Smooth muscle cell of the pulmonary artery (primary cell): ENCODE data around the gene LRCH3. TPM values are rescaled to one million over a fixed set of nuclear protein-coding genes. Genes with fewer than 3 reads are reported as not detected.

Experiments used
- total RNA-seq: library from RNA; depleted of rRNA; stranded (reverse); fragments of >200 nt; gene quantifications from 2 replicates; pipeline ENCODE4 v1.2.3, GENCODE V29; 2014

The LRCH3 gene
- 104 TPM in 2 replicates for total RNA-seq

DNA sequence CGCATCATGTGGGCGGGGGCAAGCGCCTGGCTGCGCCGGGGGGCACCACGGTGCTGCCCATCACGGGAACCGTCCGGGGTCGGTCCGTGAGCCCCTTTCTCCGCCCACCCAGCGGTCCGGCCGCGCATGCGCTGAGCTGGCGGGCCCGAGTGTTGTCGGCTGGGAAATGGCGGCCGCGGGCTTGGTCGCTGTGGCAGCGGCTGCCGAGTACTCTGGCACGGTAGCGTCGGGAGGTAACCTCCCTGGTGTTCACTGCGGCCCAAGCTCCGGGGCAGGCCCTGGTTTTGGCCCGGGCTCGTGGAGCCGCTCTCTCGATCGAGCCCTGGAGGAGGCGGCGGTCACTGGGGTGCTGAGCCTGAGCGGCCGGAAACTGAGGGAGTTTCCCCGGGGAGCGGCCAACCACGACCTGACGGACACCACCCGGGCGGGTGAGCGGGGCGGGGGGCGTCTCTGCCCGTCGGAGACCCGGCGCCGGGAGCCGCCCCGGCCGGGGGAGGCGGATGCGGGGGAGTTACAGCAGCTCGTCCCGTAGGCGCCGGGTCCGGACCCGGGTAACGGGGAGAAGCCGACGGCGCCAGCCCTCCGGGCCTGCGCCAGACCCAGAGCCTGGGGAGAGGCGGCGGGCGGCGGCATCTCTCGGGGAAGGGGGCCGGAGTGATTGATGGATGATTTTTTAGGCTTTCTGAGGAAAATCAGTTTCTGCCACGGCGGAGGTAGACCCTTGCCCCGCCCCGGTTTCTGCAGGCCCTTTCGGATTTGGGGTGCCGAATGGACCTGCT is at the start of gene LRCH3:
Gene LRCH3 (plus strand): TSS at position 142 of the 779 bp plus-strand sequence. CDS start 25 bp downstream, at position 167.

DNA sequence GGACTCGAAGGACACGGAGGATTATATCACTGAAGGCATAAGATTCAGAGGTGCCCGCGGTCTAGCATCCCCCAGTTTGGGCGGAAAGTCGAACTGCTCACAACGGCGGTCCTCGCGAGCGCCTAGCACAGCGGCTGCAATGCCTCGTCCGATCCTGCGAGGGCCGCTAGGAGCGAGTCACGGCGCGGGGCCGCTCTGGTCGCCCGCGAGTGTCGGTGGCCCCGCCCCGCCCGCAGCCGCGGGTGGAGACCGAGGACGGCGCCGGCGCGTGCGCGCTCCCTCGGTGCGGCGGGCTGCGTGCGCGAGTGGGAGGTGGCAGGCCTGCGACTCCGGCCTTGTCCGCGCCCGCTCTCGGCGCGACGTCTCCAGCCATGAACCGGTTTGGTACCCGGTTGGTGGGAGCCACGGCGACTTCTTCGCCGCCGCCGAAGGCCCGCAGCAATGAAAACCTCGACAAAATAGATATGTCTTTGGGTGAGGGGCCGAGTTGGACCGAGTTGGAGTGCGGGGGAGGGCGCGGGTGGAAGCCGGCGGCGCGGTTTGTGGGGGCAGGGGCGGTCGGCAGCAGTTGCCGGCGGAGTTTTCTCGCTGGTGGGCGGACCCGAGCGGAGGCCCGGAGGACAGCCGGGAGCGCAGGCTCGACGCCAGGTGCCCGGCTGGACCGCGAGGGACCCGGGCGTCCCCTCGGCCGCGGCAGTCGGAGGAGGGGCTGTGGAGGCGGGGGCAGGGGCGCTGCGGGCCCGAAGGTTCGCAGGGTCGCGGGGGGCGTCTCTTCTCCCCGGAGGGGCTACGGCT is 41.3 kb upstream of the LRCH3 start, which contains the start of gene FYTTD1:
Gene FYTTD1 (plus strand): TSS at position 283 of the 795 bp plus-strand sequence. CDS start 89 bp downstream, at position 372.

Other genes starting within 250 kb of the LRCH3 start
- 0.72 and 3.2 TPM in 2 replicates for gene BDH1, start 235.3 kb upstream of the LRCH3 start, total RNA-seq
- 11.5 and 16.3 TPM in 2 replicates for gene RUBCN, start 54.4 kb upstream of the LRCH3 start, total RNA-seq
- 49.4 and 50.2 TPM in 2 replicates for gene FYTTD1, start 41.4 kb upstream of the LRCH3 start, total RNA-seq
- 262 and 317 TPM in 2 replicates for gene RPL35A, start 158.9 kb downstream of the LRCH3 start, total RNA-seq
- 14.8 and 15.1 TPM in 2 replicates for gene LMLN, start 169.0 kb downstream of the LRCH3 start, total RNA-seq